GM19455 (cell line): ENCODE measurements around the gene LRRC74A.

Experiments
- ATAC-seq: cut with Tn5 transposase; IDR thresholded peaks from one replicate; pipeline ENCODE4 v1.9.1; 2021; ENCODE audit not compliant: unreplicated experiment

Gene LRRC74A

DNA sequence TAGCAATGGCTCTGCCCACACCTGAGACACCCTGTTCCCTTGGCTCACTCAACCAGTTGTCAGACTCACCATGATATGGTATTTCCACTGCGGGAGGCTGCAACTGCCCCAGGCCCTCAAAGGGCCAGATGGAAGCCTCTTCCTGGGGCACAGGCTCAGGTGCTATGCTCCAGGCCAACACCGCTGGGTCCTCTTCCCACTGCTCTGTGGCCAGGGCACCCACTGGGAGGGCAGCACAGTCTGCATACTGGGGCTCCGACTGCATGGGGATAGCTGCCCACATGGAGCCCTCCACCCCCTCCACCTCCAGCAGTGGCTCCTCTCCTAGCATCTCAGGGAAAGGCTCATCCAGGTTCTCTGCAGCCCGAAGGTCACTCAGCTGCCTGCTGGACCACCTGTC is 17.2 kb upstream of the LRRC74A start:
- no peak for ATAC-seq

DNA sequence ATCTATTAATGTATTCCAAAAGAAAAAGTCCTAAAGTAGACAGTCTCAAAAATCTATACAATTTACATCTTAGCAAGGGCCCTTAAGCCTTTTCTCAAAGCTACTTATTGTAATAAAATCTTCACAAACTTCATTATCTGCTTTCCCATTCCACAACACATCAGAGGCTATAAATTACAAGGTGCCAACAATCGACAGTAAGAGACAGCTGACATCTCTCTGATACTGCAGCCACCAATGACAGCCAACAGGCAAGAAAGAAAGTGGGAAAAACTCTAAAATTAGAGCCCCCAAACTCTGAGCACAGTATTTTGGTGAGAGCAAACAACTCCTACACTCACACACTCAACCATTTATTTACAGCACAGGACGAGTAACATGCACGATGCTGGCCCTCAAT is 15.7 kb upstream of the LRRC74A start:
- no peak for ATAC-seq

DNA sequence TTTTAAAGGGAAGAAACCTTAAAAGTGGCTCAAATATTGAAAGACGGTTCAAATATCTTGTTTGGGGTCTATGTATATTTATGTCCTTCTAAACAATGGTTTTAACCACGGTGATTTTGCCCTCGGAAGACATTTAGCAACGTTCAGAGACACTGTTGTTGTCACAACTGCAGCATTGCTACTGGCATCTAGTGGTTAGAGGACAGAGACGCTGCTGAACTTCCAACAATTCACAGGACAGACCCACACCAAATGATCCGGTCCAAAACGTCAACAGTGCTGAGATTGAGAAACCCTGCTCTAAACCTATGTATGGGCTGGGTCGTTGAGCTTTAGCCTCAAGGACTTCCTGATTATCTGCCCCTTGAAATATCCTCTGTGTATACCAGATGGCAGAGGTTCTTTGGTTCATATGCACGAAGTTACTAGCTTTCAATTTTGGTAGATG is 15.2 kb upstream of the LRRC74A start:
- ATAC-seq, result no peak

DNA sequence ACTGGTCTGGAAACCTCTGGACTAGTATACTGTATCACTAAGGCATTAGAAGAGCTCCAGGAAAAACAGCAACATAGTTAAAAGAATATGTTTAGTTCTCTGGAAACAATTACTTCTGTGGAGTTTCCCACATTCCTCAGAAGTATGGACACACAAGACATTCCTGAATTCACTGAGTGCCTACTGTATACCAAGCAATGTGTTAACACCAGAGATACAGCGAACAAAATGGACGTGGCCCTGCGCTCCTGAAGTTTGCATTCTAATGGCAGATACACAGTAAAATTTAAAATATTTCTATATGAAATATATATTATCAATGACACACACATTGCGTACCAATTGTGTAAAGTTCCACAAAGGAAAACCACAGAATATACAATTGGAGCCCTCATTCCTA is 14.6 kb upstream of the LRRC74A start:
- no peak for ATAC-seq

DNA sequence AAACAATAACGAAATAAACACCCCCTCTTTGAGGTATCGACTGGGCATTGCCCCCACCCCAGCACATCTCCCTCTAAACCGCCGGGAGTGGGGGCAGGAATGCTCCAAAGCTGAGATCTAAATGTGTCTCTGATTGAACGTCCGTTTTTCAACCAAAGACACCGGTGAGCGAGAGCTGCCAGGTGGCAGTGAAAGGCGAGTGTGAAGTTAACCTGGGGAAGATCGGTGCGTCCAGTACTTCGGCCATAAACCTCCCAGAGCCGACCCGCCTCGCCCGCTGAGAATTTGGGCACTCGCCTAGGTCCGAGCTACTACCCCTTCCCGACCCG is 14.2 kb upstream of the LRRC74A start:
- peak; percentile 23 for ATAC-seq

DNA sequence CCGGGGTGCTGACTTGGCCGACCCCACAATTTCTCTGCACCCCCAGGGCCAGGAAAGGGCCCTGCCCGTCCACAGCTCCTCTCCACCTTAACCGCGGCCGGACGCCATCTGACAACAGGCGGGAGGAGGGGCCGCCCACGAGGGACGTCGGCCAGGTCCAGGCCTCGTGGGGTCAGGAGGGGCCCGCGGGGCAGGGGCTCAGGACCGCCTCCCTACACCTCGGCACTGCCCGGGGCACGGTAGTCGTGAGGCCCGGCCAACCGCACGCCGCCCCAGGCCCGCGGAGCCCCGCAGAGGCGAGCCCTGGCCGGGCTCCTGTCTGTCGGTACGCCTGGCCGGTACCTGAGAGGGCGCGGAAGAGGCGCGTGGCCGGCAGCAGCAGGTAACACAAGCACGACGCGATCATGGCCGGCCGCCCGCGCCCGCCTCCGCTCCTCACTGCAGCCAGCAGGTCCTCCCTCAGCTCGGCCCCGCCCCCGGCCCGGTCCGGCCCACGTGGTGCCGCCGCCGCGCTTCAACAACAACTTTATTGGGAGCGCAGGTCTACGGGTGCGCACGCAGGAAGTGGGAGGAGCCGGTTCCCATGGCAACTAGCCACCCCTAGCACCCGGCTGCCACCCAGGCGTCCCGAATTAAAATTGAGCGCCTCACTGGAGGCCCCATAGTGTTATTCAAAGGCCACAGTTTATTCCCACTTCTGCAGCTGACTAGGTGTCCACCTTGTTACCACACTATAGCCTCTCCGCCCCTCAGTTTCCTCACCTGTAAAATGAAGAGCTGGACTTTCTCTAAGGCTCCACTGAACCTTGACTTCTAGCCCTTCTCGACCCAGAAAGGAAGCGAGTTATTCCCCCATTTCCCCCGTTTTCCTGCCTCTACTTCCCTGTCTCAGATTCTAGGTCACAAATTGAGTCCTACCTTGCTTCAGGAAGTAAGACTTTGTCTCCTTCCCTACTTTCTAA is 13.5 kb upstream of the LRRC74A start, which contains the start of gene ANGEL1:
Gene ANGEL1, minus strand, starts transcription at position 461 of the 962 bp plus-strand sequence. Its CDS starts 55 bp downstream, at position 406.
- peak; percentile 85 for ATAC-seq

DNA sequence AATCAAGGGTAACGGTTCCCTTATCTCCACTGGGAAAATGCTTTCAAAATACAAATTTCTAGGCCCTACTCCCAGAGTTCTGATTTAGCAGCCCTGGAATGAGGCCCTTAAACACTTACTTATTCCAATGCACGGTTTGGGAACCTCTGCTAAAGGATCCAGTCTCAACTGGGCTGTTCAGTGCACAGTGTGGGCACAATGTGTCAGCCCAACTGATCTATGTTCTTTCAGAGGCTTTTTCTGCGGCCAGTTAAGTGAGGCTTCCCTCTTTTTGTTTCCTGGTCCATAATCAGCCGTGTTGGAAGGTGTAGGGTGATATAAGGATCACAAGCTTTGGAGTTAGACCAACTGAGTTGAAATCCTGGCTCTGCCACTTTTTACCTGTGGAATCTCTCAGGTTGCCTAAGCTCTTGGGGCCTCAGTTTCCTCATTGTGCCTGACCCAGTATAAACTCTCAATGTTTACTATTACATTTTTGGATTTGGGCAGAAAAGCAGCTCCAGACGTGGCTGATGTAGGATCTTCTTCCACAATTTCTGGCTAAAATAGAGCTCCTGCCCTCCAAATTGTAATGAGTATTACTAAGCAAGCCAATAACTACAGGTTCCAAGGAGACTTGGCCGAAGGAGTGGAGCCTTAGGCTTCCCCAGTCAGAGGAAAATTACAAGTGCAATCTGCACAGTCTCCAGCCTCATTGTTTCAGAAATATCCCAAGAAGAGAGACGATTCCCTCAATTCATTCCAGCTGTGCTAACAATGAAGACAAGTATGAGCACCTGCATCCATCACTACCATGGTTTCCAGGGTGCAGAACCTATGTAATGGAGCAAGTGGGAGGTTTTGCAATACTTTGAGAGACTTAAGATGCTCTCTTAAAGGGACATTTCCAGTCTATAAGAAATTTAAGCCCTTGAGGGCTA is 11.2 kb upstream of the LRRC74A start:
- no peak for ATAC-seq

DNA sequence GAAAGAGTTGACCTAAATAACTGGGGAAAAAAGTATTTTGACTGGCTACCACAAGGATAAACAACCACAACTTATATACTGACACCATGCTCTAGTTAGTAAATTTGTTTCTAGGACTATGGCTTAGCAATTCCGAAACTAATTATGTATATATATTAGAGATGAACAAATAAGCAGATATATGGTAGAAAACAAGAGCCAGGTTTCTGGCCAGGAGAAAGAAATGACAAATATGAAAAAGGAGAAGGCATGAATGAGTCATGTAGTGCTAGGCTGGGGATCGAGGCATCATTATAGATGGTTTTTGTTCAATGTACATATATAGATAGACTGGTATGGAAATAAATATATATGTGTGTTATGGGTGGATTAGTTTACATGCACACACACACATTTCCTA is 5.5 kb upstream of the LRRC74A start:
- ATAC-seq, result no peak

DNA sequence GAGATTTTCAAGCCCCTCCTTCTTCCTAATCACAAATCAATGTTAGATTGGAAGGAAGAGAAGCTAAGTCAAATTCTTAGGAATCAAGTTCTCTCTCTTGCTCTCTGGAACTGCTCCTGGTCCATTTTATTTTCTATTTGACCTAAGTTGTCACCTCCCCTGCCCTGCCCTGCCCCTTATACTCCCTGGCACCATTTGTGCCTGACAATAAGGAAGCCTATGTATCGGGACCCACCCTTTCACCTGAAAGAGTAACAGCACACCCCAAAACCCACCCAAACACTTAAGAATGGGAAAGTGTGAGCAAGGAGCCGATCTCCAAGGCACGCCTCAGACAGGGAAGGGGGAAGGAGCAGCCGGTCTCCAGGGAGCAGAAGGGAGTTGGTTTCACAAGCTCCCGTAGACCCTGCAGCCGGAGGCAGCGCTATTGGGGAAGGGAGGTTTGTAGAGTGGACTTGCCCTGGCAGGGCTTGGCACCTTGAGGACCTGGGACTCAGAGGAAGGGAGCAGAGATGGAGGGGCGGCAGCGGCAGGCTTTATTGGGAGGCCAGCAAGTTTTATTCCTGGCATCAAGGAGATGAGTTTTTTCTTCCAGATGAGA is 1.6 kb downstream of the LRRC74A start:
- ATAC-seq, result no peak

DNA sequence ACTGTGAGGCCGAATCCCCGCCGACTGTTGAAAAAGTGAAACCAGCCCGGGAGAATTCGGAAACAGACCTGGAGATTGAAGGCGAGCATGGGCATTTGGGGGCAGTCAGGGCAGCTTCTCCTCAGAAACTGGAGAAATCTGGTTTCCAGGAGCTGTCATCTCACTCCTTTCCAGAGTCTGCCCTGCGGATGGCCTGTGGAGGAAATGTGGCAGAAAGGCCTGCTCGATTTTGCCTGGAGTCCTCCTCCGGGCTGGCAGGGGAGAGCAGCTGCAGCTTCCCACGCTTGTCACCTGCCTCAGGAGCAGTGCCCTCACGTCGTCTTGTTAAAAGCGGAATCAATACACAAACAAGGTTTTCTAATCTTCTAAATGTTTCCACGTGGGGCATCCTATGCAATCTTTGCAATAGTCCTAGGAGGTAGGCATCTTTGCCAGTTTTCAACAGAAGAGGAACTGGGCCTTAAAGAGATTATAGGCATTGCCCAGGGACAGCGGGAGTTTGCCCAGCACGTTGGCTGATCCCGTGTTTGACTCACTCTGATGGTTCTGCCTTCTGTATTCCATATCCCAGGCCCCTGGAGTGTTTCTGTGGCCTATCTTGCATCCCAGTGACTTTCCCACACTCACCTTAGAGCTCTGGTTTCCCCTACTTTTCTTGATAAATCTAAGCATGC is 2.3 kb downstream of the LRRC74A start:
- no peak for ATAC-seq

DNA sequence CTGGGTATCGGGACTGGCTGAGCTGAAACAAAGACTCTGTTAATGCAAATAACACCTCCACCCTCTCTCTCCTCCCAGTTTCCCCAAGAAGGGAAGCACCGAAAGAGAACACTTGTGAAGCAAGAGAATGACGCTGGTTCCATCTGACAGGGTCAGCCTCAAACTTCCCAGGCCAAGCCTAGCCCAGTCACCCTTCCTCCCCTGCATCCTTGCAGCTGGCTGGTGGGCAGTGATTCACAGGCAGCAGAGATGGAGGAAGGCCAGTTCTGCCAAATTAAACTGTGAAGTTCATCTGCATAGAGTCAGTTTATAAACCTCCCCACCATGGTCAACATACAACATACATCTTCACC is 2.8 kb downstream of the LRRC74A start:
- ATAC-seq, result no peak

DNA sequence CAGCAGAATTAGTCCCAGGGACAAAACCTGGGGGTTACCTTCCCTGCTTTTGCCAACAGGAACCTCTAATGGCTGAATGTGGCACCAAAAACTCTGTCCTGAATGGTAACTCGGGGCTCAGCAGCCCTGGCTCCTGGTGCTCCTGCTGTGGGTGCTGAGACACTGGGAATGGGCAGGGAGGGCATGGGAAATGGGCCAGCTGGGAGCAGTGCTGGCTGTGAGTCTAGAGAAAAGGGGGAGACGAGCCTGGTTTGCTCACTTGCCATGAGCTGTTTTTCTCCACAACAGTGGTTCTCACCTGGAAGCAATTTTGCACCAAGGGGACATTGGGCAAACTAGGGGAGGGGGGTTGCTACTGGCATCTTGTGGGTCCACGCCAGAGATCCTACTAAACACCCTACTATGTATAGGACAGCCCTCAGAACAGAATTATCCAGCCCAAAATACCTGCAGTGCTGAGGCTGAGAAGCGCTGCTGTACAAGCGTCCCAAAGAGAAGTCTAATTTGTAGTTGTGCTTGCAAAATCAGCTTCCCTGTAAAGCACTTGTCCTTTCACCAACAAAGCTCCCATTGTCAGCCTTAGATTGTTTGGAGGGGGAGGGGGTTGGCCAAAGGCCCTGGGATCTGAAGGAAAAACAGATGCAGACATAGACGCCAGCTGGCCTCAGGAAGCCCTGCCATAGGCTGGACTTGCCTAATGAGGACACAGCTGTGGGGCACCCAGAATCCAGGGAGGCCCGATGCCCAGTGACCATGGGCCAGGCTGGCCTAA is 3.6 kb downstream of the LRRC74A start:
- ATAC-seq, result no peak

DNA sequence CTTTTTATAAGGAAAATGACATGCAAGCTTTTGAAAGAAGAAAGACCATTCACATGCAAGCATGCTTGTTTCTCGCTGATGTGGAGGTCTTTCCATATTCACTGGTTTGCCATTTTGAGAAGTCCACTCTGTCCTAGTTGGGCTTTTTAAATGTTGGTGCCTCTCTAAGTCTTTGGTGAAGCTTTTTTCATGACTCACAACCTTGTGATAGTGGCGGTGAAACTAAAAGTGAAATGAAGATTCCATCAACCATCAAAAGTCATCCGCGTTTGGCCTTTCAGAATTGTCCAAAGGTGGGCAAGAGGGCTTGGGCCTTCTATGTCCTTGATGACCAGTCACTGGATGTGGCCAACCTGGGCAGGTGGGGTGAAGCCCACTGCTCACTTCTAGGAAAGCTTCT is 4.3 kb downstream of the LRRC74A start:
- no peak for ATAC-seq

DNA sequence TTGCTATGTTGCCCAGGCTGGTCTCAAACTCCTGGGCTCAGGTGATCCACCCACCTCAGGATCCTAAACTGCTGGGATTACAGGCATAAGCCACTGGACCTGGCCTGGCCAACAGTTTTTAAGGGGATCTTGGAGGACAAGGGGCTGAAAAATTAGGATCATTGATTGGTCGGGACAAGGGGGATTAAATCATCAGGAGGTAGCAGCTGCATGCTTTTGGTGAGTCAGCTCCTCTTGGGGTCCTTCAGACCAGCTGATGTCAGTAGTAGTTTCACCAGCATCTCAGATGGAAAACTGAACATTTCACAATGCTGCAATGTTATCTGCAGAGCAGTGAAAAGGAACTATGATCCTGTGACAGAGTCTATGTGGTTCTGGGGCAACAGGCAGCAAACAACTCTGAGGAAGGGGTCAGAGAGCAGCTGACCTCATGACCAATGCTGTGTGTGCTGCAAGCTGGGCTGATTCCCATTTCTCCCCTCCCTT is 6.3 kb downstream of the LRRC74A start:
- no peak for ATAC-seq

DNA sequence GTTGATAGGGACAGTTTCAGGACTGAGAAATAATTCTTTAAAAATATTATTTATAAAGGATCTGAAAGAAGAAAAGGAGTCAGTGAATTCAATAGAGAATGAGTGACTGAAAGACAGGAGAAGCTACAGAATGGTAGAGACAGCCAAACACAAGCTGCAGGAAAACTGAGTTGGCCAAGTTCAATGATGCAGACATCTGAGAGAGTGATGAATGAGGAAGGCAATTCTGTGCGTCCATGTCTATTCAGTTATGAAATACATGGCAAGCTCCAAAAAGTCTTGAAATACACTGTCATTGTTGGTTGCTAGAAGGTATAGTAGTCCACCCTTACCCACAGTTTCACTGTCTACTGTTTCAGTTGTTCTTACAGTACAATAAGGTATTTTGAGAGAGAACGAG is 6.8 kb downstream of the LRRC74A start:
- ATAC-seq, result no peak

DNA sequence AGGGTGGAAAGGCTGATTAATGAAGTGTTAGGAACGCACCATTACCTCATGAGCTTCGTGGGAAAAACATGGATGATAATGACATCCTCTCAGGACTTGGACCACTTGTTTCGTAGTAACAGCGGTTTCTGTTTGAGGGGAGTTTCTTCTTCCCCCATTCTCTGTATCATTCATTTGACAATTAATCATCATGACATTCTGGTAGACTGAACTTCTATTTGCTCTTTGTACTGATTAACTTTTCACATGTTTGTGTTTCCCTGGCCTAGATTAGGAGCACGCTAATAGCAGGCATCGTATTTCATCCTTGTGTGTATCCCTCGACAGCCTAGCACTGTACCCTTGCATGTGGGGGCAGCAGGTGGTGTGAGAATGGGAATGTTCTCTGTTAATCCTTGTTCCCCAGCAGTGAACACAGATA is 8.0 kb downstream of the LRRC74A start:
- ATAC-seq, result no peak

DNA sequence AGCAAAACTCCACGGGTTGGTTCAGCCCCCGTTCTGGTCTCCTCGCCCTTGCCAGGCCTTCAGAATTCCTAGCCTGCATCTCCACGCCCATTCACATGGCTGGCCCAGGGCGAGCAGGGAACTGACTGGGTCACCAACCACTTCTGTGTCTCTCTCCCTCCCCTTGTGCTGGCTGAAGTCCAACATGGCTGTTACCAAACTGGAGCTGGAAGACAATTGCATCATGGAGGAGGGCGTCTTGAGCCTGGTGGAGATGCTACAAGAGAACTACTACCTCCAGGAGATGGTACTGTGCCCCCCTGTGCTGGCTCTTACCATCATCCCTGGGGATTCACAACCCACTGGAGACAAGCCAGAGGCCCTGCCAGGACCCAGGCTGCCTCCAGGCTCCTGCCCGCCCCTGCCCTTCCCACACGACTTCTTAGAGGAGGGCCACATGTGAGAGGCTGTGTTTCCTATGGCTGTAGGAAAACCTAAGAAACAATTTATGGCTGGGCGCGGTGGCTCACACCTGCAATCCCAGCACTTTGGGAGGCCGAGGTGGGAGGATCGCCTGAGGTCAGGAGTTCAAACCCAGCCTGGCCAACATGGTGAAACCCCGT is 9.9 kb downstream of the LRRC74A start:
- no peak for ATAC-seq

DNA sequence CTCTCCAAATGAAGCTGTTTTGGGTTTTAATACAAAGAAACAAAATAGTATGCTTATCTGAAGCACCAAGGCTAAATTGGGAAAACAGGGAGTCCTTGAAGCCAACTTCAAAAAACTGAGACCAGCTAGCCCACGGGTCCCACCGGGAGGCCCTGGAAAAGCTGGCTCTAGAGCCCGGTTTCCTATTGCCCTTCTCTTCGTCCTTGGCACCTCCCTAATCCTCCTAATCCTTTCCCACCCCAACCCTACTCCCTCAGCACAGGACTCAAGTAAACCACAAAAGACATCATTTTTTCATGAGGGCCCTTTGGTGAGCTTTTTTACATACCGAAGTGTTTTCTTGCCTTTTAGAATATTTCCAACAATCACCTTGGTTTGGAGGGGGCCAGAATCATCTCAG is 11.3 kb downstream of the LRRC74A start:
- ATAC-seq, result no peak

DNA sequence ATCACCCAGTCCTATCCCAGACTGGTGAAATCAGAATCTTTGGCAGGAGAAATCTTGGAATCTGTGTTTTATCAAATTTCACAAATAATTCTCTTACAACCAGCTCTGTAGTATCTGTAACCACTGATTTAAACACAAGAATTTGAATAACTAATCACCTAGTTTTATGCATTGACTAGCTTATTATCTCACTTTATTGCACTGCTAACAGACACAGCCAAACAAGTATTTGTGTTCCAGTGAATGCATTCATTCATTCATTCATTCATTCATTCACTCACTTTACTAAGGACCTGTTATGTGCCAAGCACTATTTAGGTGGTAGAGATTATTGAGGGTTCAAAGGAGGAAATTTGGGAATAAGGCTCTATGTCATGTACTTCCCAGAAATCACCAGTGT is 16.2 kb downstream of the LRRC74A start:
- no peak for ATAC-seq

DNA sequence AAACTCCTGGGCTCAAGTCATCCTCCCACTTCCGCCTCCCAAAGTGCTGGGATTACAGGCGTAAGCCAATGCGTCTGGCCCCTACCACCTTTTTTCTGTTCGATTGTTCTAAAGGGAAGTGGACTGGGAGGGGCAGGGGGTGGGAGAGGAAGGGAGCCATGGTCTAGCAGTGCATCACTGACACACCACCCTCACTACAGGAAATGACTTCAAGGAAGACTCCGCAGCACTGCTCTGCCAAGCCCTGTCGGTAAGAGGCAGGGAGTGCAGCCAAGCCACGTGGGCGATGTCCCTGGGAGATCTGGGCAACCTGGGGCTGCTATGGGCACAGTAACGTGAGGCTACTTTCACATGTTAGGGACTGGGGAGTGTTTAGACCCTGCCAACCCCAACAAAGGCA is 18.0 kb downstream of the LRRC74A start:
- ATAC-seq, result no peak
